Nucleus accumbens (tissue), 56 donors: ENCODE data around the gene COL4A1.
"Not testable (repeated sequence)": the region's sequence is repeated elsewhere in the genome, so short reads cannot be mapped to it uniquely, and the experiment has no call there.

ENCODE experiments used
- DNase-seq, 56 donors: peaks; one replicate each; lab custom pipeline; 2025; lab: John Stamatoyannopoulos, UW

The COL4A1 gene

GRCh38 chr13:110127986-110128511, 178.9 kb downstream of the COL4A1 start:
- no peak for DNase-seq

DNA sequence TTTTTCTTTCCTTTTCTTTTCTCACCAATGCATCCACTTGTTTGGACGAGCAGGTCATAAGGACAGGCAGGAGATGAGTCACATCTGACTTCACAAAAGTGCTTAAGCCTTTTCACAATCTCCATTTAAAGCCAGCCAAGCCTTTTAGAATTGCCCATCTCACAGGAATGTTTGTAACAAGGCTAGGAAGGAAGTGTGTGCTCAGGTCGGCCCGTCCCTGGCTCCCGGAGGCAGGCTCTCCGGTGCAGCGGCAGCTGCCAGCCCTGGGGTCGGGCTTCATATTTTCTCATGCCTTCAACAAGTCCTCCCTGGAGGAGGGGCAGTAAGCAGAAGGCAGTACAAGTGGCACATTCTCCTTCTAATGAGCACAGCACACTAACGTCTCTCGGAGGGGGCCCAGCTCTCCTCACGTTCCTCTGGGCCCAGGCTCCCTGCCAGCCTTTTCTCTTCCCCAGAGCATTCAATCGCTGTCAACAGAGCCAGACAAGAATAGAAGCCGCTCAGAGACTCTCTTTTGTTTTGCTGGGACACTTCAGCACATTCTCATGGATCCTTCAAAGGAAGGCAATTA, 180.5 kb downstream of the COL4A1 start:
- DNase-seq, result peak in 14 of 56 donors; percentile 29 to 54 (median 44)

- DNase-seq, result peak in 1 of 56 donors; percentile 15
Observed at GRCh38 chr13:110125613-110126272, 181.2 kb downstream of the COL4A1 start.

GRCh38 chr13:110125157-110125556, 181.8 kb downstream of the COL4A1 start:
- DNase-seq, result no peak

DNA sequence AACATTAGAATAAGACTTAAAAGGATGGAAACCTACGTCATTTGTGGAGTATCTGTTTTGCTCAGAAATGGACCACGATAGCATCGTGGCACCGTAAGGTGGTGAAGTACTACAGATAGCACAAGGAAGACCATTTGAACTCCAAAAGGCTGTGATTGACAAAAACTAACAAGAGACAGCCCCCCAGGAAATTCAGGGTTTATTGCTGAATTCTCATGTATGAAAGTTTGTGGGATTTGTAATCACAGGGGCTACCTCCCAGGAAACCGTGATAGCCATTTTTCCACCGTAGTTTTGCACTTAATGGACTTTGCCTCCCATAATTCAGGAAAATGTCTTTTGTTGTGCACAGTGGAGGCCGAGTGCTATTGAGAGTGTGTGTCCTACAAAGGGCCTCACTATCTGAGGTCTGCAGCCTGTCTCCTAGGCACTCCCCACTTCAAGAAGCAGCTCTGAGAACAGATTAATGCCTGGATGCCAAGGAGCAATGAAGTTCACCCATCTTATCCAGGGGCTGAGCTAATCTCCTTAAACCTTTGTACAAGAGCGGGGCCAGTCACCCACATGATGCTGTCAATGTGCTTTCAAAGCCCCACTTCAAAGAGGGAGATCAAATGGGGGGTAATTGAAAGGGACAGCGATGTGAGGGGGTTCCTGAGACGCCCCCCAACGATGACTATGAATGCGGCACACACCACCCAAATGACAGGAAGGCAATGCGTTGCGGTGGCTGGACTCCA, 182.6 kb downstream of the COL4A1 start:
- DNase-seq, result no peak

DNA sequence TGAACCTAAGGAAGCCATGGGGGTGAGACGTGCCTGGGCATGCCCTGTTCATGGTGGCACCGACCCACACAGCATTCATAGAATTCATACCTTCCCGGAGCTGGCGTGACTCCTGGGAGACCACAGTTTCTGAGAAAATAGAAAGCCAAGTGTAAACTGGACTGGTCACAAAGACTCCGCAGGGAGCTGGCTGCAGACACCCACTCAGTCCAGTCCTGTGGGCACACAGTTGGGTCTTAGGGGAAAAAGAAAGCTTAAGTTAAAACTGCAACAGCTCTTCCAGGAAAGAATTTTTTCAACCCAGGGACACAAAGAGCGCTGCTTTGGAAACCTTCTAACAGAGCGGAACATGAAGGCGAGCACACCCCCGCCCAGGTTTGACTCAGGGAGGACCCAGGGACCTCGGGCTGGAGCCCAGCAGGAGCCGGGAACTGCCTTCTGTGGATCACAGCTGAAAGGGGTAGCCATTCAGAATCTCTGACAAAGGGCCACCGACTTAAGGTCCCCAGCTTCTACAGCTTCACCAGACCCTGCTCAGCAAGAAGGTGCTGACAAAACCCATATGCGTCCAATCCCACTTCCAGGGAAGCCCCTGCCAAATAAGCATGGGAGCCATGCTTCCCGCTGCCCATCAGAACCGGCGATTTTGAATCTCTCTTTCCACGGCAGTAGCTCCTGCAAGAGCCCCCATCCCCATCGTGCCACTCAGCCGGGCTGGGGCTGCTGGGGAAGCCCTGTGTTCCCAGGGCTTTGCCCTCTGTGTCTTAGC, 183.7 kb downstream of the COL4A1 start:
- peak in 19 of 56 donors; percentile 7 to 76 (median 41) for DNase-seq

DNA sequence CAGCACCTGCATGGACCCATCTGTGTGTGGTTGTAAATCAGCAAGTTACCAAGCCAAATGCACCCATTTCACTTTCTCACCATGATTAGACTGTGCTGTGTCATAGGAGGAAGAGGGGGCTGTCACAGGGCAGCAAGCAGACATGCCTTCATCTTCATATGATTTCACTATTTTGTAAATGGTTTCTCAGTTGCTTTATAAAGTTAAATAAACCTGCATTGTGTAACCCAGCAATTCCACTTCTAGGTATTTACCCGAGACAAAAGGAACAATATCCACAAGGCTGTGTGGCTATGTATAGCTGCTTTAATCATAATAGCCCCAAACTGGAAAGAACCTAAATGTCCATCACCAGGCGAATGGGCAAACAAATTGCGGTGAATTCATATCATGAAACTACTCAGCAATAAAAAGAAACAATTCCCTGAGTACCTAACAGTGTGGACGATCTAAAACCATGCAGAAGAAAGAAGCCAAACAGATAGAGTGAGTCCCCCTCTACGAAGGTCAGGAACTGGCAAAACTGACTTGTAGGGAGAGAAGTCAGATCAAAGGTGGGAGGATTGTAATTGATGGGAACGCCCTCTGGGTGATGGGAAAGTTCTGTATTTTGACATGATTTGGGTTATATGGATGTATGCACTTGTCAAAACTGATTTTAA, 185.4 kb downstream of the COL4A1 start:
- DNase-seq, result no peak

- no peak for DNase-seq
Observed at GRCh38 chr13:110119935-110120905, 186.7 kb downstream of the COL4A1 start.

- DNase-seq, result no peak
Observed at GRCh38 chr13:110118106-110118505, 188.9 kb downstream of the COL4A1 start.

DNA sequence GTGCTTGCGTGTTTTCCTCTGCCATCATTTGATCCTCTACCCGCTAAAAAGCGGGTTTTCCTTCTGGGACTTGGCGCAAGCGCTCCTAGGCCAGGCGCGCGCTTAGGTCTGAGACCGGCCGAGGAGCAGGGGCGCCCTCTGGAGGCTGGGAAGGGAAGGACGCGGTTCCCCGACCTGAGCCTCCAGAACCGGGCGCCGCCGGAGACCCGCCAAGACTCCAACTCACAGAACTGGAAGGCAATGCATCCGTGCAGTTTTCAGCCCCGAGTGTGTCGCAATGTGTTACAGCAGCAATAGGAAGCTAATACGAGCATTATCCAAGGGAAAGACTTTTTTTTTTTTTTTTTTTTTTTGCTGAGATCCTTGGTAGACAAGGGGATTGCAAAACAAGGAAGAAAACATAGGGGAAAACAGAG, 190.9 kb downstream of the COL4A1 start:
- no peak for DNase-seq

GRCh38 chr13:110115591-110115990, 191.4 kb downstream of the COL4A1 start:
- DNase-seq, result no peak

GRCh38 chr13:110114316-110114715, 192.6 kb downstream of the COL4A1 start:
- DNase-seq, result no peak

GRCh38 chr13:110113284-110113764, 193.6 kb downstream of the COL4A1 start:
- no peak for DNase-seq

GRCh38 chr13:110112379-110112778, 194.6 kb downstream of the COL4A1 start:
- not testable (repeated sequence) for DNase-seq

DNA sequence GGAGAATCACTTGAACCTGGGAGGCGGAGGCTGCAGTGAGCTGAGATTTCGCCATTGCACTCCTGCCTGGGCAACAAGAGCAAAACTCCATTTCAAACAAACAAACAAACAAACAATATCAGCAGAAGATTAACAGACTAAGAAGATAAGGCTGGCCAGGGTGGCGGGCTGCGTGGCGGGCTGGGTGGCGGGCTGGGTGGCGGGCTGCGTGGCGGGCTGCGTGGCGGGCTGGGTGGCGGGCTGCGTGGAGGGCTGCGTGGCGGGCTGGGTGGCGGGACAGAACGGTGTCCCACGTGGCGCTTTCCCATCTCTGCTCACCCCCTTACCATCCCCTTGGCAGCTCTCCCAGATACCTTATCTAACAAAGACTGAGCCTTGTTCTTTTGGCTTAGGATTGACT, 196.2 kb downstream of the COL4A1 start:
- DNase-seq, result no peak

DNA sequence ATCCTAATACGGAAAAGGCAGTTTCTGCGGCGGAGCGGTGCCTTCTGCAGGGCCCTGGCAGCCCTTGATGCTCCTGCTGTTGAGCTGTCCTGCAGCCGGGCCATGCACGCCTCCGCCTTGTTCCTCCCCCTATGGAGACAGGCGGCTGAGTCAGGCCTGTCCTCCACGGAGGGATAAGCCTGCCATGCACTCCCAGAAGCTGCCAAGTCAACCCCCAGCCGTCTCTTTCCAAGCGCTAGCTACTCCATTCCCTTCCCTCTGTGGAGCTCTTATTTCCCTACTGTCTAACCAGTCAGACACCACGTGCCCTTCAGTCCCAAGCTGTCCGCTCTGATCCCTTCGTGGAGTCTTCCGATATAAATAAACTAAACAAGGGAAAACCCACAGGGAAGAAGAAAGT, 197.0 kb downstream of the COL4A1 start:
- DNase-seq, result peak in 10 of 56 donors; percentile 9 to 64 (median 18)

- DNase-seq, result no peak
Observed at GRCh38 chr13:110109140-110109783, 197.7 kb downstream of the COL4A1 start.
